ENCODE data around the gene FOXD4L4.
"Not testable (repeated sequence)": the region's sequence is repeated elsewhere in the genome, so short reads cannot be mapped to it uniquely, and the experiment has no call there.

- not testable (repeated sequence) for TF ChIP-seq CTCF (IDR thresholded peaks at IDR 0.05; ENCODE audit: insufficient read depth, low read depth, low read length); EZH2 (IDR thresholded peaks at IDR 0.05; ENCODE audit: insufficient read depth, low read length)
Observed at GRCh38 chr9:65738133-65738532, 1.2 kb downstream of the FOXD4L4 start.

Data from astrocyte (in vitro differentiated cells and primary cell).